Measurements from ENCODE around the gene TRPM4.

TRPM4 gene

DNA sequence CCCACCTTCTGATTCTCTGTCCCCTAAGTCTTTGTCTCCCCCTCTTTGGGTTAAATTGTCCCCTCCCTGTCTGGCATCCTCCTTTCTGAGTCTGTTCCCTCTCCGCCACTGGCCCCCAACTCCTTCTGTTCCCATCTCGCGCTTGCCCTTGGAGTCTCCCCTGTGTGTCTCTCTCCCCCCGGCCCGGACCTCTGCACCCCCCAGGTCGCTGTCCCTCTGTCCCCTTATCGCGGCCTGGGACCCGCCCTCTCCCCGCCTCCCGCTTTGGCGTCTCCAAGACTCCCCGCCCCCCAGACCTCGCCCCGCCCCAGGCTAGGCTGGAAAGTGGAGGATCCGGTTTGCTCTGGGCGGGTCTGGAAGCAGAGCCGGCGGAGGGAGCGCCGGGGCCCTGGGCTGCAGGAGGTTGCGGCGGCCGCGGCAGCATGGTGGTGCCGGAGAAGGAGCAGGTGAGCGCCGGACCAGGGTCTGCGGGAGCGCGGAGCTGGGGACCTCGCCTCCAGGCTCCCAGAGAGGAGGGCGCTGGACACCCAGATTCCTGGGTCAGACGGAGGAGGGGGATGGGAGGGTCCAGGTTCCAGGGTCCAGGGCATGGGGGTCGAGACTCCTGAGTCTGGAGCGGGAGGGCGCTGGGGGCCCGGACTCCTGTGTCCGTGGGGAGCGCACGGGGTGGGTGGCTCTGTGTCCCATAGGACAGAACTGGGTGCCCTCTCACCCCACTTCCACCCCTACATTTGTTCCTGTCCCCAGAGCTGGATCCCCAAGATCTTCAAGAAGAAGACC is at the start of gene TRPM4:
Gene TRPM4, plus strand, starts transcription at position 348 of the 780 bp plus-strand sequence. Its CDS starts 75 bp downstream, at position 423.
- Histone ChIP-seq H3K4me3 (ENCODE audit: low read length, poor library complexity, severe bottlenecking) (peak within 1 kb of the TSS; percentile 81), H3K79me2 (ENCODE audit: insufficient read depth, low read length) (no peaks in the 10 kb centered on the region), H2AFZ (ENCODE audit: low read length) (peak within 1 kb of the TSS; percentile 91), H3K27me3 (ENCODE audit: insufficient read depth, low read length, poor library complexity, severe bottlenecking) (no peaks in the 10 kb centered on the region), H3K4me2 (ENCODE audit: low read depth, low read length, poor library complexity, severe bottlenecking) (peak within 1 kb of the TSS; percentile 87), H3F3A (ENCODE audit: low read depth) (no peaks in the 10 kb centered on the region), H3K36me3 (ENCODE audit: insufficient read depth, low read length) (no peaks in the 10 kb centered on the region), H4K20me1 (ENCODE audit: insufficient read depth, low read length, poor library complexity, severe bottlenecking) (no peaks in the 10 kb centered on the region), H3K4me1 (ENCODE audit: insufficient read depth, low read length, poor library complexity, severe bottlenecking) (peaks cover 14% of the 10 kb centered on the region), H3K9me3 (ENCODE audit: insufficient read depth, low read depth, low read length) (no peaks in the 10 kb centered on the region), H3K9ac (ENCODE audit: low read depth, low read length, poor library complexity, severe bottlenecking) (peak within 1 kb of the TSS; percentile 74), H3K9me2 (replicated peaks; ENCODE audit: low read depth, low read length) (no peaks in the 10 kb centered on the region)
- TF ChIP-seq EZH2phosphoT487 (IDR thresholded peaks at IDR 0.05; ENCODE audit: borderline replicate concordance) (no peak), CTCF (conservative IDR thresholded peaks at IDR 0.05; ENCODE audit: low read length) (no peak)

DNA sequence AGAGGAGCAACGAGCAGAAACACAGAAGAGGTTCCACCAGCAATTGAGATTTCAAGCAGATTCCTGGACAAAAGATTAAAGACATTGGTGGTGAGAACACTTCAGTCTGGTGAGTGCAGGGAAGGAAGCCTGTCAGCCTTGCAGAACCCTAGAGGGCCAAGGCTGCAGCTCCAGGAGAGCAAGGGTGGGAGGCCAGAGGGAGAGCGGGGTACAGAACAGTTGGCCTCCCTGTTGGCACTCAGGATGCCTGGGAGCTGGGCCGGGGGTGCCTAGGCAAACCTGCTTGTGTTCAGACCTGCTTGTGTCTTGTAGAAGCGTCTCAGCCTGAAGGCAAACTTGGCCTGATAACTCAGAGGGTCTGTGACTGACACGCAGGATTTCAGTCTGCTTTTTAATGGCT is 48.5 kb upstream of the TRPM4 start:
- H3K4me3 ChIP-seq (ENCODE audit: low read length, poor library complexity, severe bottlenecking): no peak overlapping the region
- no peak overlapping the region for H3K4me2 ChIP-seq (ENCODE audit: low read depth, low read length, poor library complexity, severe bottlenecking)
- no peaks in the 10 kb centered on the region for H3K9me3 ChIP-seq (ENCODE audit: insufficient read depth, low read depth, low read length)
- H2AFZ ChIP-seq (ENCODE audit: low read length): no peak overlapping the region
- H3K9ac ChIP-seq (ENCODE audit: low read depth, low read length, poor library complexity, severe bottlenecking): no peak overlapping the region
- peaks cover 59% of the 10 kb centered on the region; the same call in 1 of the 2 replicates for H3K36me3 ChIP-seq (ENCODE audit: insufficient read depth, low read length)
- peaks cover 12% of the 10 kb centered on the region; the same call in 1 of the 2 replicates for H3F3A ChIP-seq (ENCODE audit: low read depth)
- H3K79me2 ChIP-seq (ENCODE audit: insufficient read depth, low read length): no peaks in the 10 kb centered on the region
- no peaks in the 10 kb centered on the region for H3K9me2 ChIP-seq (replicated peaks; ENCODE audit: low read depth, low read length)
- H3K27me3 ChIP-seq (ENCODE audit: insufficient read depth, low read length, poor library complexity, severe bottlenecking): no peaks in the 10 kb centered on the region
- TF ChIP-seq EZH2phosphoT487 (IDR thresholded peaks at IDR 0.05; ENCODE audit: borderline replicate concordance): no peak
- TF ChIP-seq CTCF (conservative IDR thresholded peaks at IDR 0.05; ENCODE audit: low read length): no peak
- H4K20me1 ChIP-seq (ENCODE audit: insufficient read depth, low read length, poor library complexity, severe bottlenecking): peaks cover 14% of the 10 kb centered on the region
- peaks cover 4% of the 10 kb centered on the region for H3K4me1 ChIP-seq (ENCODE audit: insufficient read depth, low read length, poor library complexity, severe bottlenecking)

DNA sequence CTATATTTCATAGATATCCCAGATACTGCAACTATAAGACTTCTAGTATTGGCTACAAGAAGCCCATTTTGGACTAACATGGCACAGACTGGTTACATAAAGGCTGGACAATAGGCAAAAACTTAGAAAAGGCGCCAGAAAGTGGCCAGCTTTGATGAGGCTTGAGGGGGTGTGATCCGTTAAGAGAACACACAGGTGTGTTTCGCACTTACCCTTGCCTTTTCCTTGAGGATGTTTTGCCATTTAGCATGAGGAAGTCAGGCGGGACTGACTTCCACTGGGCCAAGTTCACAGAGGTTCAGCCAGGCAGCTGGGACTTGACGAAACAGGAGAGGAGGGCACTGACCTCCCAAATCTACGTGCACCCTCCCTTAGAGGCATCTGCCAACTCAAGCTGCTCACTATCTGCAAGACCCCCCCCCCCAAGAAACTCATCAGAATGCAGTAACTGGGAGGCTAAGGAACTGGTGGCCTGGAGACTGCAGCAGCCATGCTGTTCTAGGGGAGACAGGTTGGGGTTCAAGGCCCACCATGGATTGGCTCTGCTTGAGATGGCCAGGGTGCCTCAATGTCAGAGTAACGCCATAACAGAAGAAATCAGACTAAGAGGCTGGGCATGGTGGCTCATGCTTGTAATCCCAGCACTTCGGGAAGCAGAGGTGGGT is 47.9 kb upstream of the TRPM4 start:
- no peaks in the 10 kb centered on the region for H3K27me3 ChIP-seq (ENCODE audit: insufficient read depth, low read length, poor library complexity, severe bottlenecking)
- no peak overlapping the region for H3K4me3 ChIP-seq (ENCODE audit: low read length, poor library complexity, severe bottlenecking)
- H3K4me2 ChIP-seq (ENCODE audit: low read depth, low read length, poor library complexity, severe bottlenecking): no peak overlapping the region
- no peak overlapping the region for H3K9ac ChIP-seq (ENCODE audit: low read depth, low read length, poor library complexity, severe bottlenecking)
- peaks cover 52% of the 10 kb centered on the region; the same call in 1 of the 2 replicates for H3K36me3 ChIP-seq (ENCODE audit: insufficient read depth, low read length)
- peaks cover 6% of the 10 kb centered on the region for H3K4me1 ChIP-seq (ENCODE audit: insufficient read depth, low read length, poor library complexity, severe bottlenecking)
- H4K20me1 ChIP-seq (ENCODE audit: insufficient read depth, low read length, poor library complexity, severe bottlenecking): peaks cover 8% of the 10 kb centered on the region
- no peaks in the 10 kb centered on the region for H3K79me2 ChIP-seq (ENCODE audit: insufficient read depth, low read length)
- H2AFZ ChIP-seq (ENCODE audit: low read length): no peak overlapping the region
- no peaks in the 10 kb centered on the region for H3K9me2 ChIP-seq (replicated peaks; ENCODE audit: low read depth, low read length)
- TF ChIP-seq CTCF (conservative IDR thresholded peaks at IDR 0.05; ENCODE audit: low read length): no peak
- no peak for TF ChIP-seq EZH2phosphoT487 (IDR thresholded peaks at IDR 0.05; ENCODE audit: borderline replicate concordance)
- no peaks in the 10 kb centered on the region for H3K9me3 ChIP-seq (ENCODE audit: insufficient read depth, low read depth, low read length)
- H3F3A ChIP-seq (ENCODE audit: low read depth): peaks cover 12% of the 10 kb centered on the region; the same call in 1 of the 2 replicates

All from Loucy (cell line).